Adrenal gland (tissue), 12 donors: ENCODE data around the gene KCTD20. TPM values are rescaled to one million over a fixed set of nuclear protein-coding genes. Genes with fewer than 3 reads are reported as not detected.

Experiments
- DNase-seq, 7 donors: peaks; one replicate each; pipeline ENCODE4 v3.0.0-alpha.2; 2019 to 2020
- H3K27ac ChIP-seq, 5 donors: fragments of 200-600 bp; sonication (generic) in 4 of 5; 1 replicate in 3 of 5; 2 replicates in 2 of 5; pipeline versions ENCODE4 v1.5.1 to v1.8.0; 2016 to 2020; ENCODE audit warnings: mild to moderate bottlenecking in 1 of 5
- H3K27me3 ChIP-seq: fragments of 200-600 bp; 2 replicates; pipeline ENCODE4 v1.8.0; 2021
- H3K36me3 ChIP-seq, 2 donors: fragments of 200-600 bp; replicated peaks in 1 of 2; 1 replicate in 1 of 2; 2 replicates in 1 of 2; pipeline versions ENCODE4 v1.5.1 to v1.8.0; 2018 to 2022
- H3K4me1 ChIP-seq, 2 donors: fragments of 200-600 bp; replicated peaks in 1 of 2; 1 replicate in 1 of 2; 2 replicates in 1 of 2; pipeline versions ENCODE4 v1.5.1 to v1.8.0; 2018 to 2021
- H3K4me3 ChIP-seq, 4 donors: fragments of 200-600 bp; sonication (generic) in 3 of 4; one replicate each; pipeline ENCODE4 v1.5.1; 2016 to 2018
- H3K9me3 ChIP-seq, 3 donors: fragments of 200-600 bp; sonication (generic) in 1 of 3; replicated peaks in 1 of 3; 1 replicate in 2 of 3; 2 replicates in 1 of 3; pipeline versions ENCODE4 v1.5.1 to v1.8.0; 2016 to 2021
- CTCF ChIP-seq, 6 experiments: fragments of 450-650 bp in 4 of 6; fragments of 200-600 bp in 2 of 6; sonication (generic) in 1 of 6; IDR thresholded peaks; 1 replicate in 5 of 6; 2 replicates in 1 of 6; pipeline versions ENCODE4 v1.5.1 to v1.8.0; 2016 to 2021; ENCODE audit warnings: antibody characterized with exemption in 6 of 6, mild to moderate bottlenecking in 2 of 6, moderate library complexity in 1 of 6
- POLR2A ChIP-seq, 2 donors: fragments of 450-650 bp; IDR thresholded peaks; one replicate each; pipeline ENCODE4 v1.6.1; 2017; ENCODE audit warnings: antibody characterized with exemption in 2 of 2, mild to moderate bottlenecking in 2 of 2, moderate library complexity in 1 of 2
- WGBS, 4 donors: extraction: QIAGEN DNeasy Blood & Tissue Kit in 2 of 4; methylation state at CpG; one replicate each; pipeline versions ENCODE4 v1.1.5 to v1.1.7; 2013 to 2017; 5-methylcytosine and 5-hydroxymethylcytosine counted together
- intact Hi-C, 2 donors: fragments of 100-400 bp; cut with DNase I; formaldehyde crosslinking; loops; one replicate each; pipeline versions ENCODE4 v1.14.1 to v1.15.0; 2022 to 2023
- polyA plus RNA-seq, 3 donors: library from polyadenylated mRNA; stranded (reverse); fragments of 200-250 nt in 2 of 3; fragments of 350-450 nt in 1 of 3; fragmentation: Illumina TruSeq in 1 of 3; extraction: RNeasy Lipid Tissue Mini Kit (QIAGEN cat#74804) in 1 of 3; gene quantifications; one replicate each; pipeline ENCODE4 v1.2.3, GENCODE V29; 2013 to 2014
- total RNA-seq, 9 donors: library from RNA; depleted of rRNA in 4 of 9; stranded (reverse); fragments of >200 nt in 4 of 9; fragments of 120-200 nt in 1 of 9; fragmentation: NEBNext Ultra II Directional in 1 of 9; extraction: Animal tissue kit (Norgen Biotek cat#: 25700) in 1 of 9; gene quantifications; one replicate each; pipeline versions ENCODE4 v1.1.0 to v1.2.4, GENCODE V29; 2013 to 2023
- donor health status: healthy with polysubstance abuse.
- donor health status: Bipolar disorder and iron deficiency.
- donor health status: DM: yes; HTN: yes; CAD: no.
- donor health status: DM: no; HTN: no; CAD: no.
- donor health status: DM: no; HTN: no; CAD: no.
- donor health status: DM: yes; HTN: yes; CAD: no.

KCTD20 gene
- total and polyA plus RNA-seq, 12 donors = 15.3 to 78.0 (median 54.4) TPM

DNA sequence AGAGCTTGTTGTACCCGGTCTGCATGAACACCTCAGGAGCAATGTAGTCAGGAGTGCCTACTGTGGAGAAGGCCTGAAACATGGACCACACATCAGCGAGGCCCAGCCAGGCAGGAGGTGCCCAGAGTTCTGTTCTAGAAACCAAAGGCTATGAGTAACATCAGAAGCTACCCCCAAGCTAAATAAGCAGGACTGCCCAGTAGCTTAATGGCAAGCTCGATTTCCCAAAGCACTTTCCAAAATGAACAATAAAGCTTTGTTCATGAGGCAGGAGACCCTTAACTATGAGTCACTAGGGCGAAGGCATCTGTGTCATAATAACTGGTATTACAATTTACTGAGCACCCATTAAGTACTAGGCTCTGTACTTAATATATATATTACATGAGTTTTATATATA is 57.1 kb downstream of the KCTD20 start:
- Histone ChIP-seq H3K4me1 (no peaks in the 10 kb centered on the region), H3K27ac (no peak overlapping the region), H3K4me3 (no peak overlapping the region), H3K36me3 (peaks cover 0 to 23% of the 10 kb centered on the region in 2 donors), H3K27me3 (no peaks in the 10 kb centered on the region), H3K9me3 (no peaks in the 10 kb centered on the region)
- TF ChIP-seq POLR2A (IDR thresholded peaks at IDR 0.05) (no peak), CTCF (IDR thresholded peaks at IDR 0.05) (no peak)
- intact Hi-C loops = no loop called here
- DNase-seq = no peak
- 92 to 98% (median 94%) methylated on average over 3 to 4 of the region's 4 CpGs for WGBS, 4 donors

DNA sequence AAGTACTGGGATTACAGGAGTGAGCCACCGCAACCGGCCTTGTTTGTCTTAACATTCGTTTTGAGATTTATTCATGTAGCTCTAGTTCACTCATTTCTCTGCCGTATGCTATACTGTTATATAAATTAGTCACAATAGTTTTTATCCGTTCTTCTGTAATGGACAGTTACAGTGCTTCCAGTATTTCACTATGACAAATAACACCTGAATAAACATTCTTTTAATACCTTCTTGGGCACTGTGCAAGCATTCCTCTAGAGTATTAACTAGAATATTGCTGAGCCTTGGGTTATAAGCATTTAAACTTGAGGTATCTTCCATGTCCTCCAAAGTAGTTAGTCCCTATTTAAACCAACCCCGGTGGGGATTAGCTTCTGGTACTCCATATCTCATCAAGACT is 58.9 kb downstream of the KCTD20 start:
- intact Hi-C loops = no loop called here
- no peaks in the 10 kb centered on the region for H3K4me1 ChIP-seq
- peaks cover 0 to 20% of the 10 kb centered on the region in 2 donors for H3K36me3 ChIP-seq
- no peaks in the 10 kb centered on the region for H3K9me3 ChIP-seq
- no peak overlapping the region for H3K27ac ChIP-seq
- no peak for TF ChIP-seq POLR2A (IDR thresholded peaks at IDR 0.05)
- TF ChIP-seq CTCF (IDR thresholded peaks at IDR 0.05) = no peak
- WGBS, 4 donors = 85 to 93% (median 90%) methylated on average over 6 of the region's 6 CpGs
- no peaks in the 10 kb centered on the region for H3K27me3 ChIP-seq
- H3K4me3 ChIP-seq = no peak overlapping the region
- no peak for DNase-seq

- intact Hi-C loops = no loop called here
- no peak overlapping the region for H3K27ac ChIP-seq
- no peak for TF ChIP-seq POLR2A (IDR thresholded peaks at IDR 0.05)
- no peak for TF ChIP-seq CTCF (IDR thresholded peaks at IDR 0.05)
- H3K27me3 ChIP-seq = no peaks in the 10 kb centered on the region
- peaks cover 0 to 12% of the 10 kb centered on the region in 2 donors for H3K36me3 ChIP-seq
- WGBS, 4 donors = 90 to 98% (median 93%) methylated on average over 3 of the region's 3 CpGs
- H3K4me3 ChIP-seq = no peak overlapping the region
- no peak for DNase-seq
- H3K4me1 ChIP-seq = peaks cover 0 to 4% of the 10 kb centered on the region in 2 donors
- no peaks in the 10 kb centered on the region for H3K9me3 ChIP-seq
Observed at GRCh38 chr6:36504181-36504580, 61.4 kb downstream of the KCTD20 start.

DNA sequence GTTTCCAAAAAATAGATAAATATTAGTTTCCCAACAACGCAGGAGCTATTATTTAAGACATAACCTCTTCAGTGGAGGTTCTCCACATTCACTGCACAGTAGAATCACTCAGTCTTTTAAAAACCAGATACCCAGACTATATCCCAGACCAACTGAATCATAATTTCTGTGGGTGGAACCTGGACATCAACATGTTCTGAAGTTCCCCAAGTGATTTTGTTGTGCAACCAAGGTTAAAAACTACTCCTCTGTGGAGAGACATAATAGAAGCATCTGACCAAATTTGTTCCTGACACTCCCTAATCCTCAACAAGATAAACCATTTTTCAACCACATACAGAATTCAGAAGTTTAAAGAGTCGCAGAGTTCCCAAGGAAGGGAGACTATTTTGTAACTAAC is 62.2 kb downstream of the KCTD20 start:
- Histone ChIP-seq H3K27ac (no peak overlapping the region), H3K4me3 (no peak overlapping the region), H3K4me1 (peaks cover 0 to 4% of the 10 kb centered on the region in 2 donors), H3K27me3 (no peaks in the 10 kb centered on the region), H3K36me3 (peaks cover 0 to 12% of the 10 kb centered on the region in 2 donors), H3K9me3 (no peaks in the 10 kb centered on the region)
- 94 to 98% (median 96%) methylated on average over 2 of the region's 2 CpGs for WGBS, 4 donors
- intact Hi-C loops = no loop called here
- DNase-seq = no peak
- no peak for TF ChIP-seq POLR2A (IDR thresholded peaks at IDR 0.05)
- no peak for TF ChIP-seq CTCF (IDR thresholded peaks at IDR 0.05)
